AG04450 (cell line): ENCODE results near the gene LMF1. TPM values are rescaled to one million over a fixed set of nuclear protein-coding genes. Genes with fewer than 3 reads are reported as not detected.

Source experiments
- CTCF ChIA-PET: fragments of 300-600, 350-600 bp; formaldehyde crosslinking; extraction: SDS; loops from one replicate; lab custom pipeline; 2022; ENCODE audit warnings: antibody characterized with exemption, inconsistent platforms; lab: Charles Lee
- POLR2A ChIA-PET: fragments of 350-600 bp; formaldehyde crosslinking; extraction: SDS; loops from one replicate; lab custom pipeline; 2021; ENCODE audit warnings: antibody characterized with exemption, inconsistent platforms; lab: Yijun Ruan, JAX
- DNase-seq: peaks from one replicate; pipeline ENCODE4 v3.0.0-alpha.2; 2011; ENCODE audit warnings: low read depth, low spot score
- H3K27ac ChIP-seq: one replicate; pipeline ENCODE4 v1.5.1; 2012; ENCODE audit warnings: low read depth, low read length, control low read depth
- H3K27me3 ChIP-seq: one replicate; pipeline ENCODE4 v1.6.0; 2012; ENCODE audit warnings: low read length; ENCODE audit not compliant: control insufficient read depth, insufficient read depth
- H3K4me3 ChIP-seq: 2 replicates; pipeline ENCODE4 v1.5.1; 2011; ENCODE audit warnings: mild to moderate bottlenecking, low read depth, low read length, control low read depth
- H3K9me3 ChIP-seq: 2 replicates; pipeline ENCODE4 v1.5.1; 2012; ENCODE audit warnings: low read length; ENCODE audit not compliant: control insufficient read depth, insufficient read depth
- polyA plus RNA-seq: library from polyadenylated mRNA; depleted of rRNA; stranded (reverse); fragments of >200 nt; gene quantifications from 2 replicates; pipeline ENCODE4 v1.2.3, GENCODE V29; 2011
- TF ChIP-seq, protein P1 (sequence below): IDR thresholded peaks from 2 replicates; pipeline ENCODE4 v1.5.1; 2011; ENCODE audit warnings: low read depth, low read length, control low read depth, inconsistent platforms

The LMF1 gene
- polyA plus RNA-seq, 1 experiment = 11.8 TPM

DNA sequence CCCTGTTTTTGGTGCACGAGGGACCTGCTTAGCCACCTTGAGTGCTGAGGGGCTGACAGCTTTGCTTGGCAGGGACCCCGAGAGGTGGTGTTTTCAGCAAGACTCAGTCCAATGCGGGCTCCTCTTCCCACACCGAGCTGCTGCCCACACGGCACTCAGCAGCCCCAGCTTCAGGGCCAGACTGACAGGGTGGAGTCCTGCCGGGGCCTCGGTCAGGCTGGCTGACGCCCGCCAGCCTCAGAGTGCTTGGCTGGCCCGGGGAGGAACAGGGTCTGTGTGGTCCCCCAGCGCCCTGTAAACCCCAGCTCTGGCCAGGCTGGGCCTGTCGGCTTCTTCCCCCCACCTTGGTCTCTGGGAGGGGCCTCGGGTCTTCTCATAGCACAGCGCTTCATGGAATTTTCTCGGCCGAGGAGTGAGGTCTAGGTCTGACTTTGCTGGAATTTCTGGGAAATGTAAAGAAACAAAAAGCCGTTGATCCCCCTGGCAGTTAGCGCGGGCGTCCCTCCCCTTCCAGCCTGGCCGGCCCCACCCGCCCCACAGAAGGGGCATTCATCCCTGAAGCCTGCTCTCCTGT is 13.4 kb upstream of the LMF1 start:
- no peak for DNase-seq
- CTCF ChIA-PET = no interaction called here
- peaks cover 63% of the 10 kb centered on the region for H3K27me3 ChIP-seq
- no peak overlapping the region for H3K4me3 ChIP-seq
- POLR2A ChIA-PET = no interaction called here
- TF ChIP-seq, protein P1, sequence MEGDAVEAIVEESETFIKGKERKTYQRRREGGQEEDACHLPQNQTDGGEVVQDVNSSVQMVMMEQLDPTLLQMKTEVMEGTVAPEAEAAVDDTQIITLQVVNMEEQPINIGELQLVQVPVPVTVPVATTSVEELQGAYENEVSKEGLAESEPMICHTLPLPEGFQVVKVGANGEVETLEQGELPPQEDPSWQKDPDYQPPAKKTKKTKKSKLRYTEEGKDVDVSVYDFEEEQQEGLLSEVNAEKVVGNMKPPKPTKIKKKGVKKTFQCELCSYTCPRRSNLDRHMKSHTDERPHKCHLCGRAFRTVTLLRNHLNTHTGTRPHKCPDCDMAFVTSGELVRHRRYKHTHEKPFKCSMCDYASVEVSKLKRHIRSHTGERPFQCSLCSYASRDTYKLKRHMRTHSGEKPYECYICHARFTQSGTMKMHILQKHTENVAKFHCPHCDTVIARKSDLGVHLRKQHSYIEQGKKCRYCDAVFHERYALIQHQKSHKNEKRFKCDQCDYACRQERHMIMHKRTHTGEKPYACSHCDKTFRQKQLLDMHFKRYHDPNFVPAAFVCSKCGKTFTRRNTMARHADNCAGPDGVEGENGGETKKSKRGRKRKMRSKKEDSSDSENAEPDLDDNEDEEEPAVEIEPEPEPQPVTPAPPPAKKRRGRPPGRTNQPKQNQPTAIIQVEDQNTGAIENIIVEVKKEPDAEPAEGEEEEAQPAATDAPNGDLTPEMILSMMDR = no peak
- no peak overlapping the region for H3K27ac ChIP-seq
- peaks cover 2% of the 10 kb centered on the region; the same call in 1 of the 2 replicates for H3K9me3 ChIP-seq

DNA sequence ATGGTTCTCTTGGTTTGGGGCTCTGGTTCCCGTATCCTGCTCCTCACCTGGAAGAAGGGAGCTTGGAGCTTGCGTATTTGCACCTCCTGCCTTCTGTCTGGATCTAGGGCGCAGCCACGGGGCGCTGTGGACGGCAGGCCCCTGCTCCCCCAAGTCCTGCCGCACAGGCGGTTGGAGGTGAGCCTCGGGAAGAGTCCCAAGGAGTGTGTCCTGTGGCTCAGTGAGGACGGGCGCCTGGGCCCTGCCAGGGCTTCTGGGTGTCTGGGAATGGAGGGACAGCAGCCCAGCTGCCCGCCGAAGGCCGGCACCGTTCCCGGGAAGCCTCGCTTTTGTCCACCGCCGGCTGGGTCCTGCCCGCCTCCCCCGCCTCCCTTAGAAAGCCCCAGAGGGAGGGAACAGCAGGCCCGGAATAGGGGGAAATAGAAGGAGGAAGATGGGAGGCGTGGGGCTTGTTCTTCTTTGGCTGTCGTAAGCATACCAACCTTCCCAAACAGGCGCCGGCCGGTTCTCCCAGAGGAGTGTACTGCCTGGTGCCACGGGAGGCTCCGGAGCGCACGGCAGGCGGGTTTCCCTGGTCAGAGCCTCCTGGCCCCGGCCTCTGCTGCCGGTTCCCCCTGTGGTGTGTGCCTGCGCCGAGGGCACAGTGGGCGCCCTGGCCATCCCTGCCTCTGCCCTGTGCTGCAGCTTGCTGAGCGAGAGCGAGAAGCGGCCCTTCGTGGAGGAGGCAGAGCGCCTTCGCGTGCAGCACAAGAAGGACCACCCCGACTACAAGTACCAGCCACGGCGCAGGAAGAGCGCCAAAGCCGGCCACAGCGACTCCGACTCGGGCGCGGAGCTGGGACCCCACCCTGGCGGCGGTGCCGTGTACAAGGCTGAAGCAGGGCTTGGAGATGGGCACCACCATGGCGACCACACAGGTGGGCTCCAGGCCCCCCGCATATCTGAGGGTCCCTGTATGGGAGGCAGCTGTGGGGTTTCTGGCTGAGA is 12.6 kb upstream of the LMF1 start:
- ChIA-PET POLR2A (no interaction called here), CTCF (no interaction called here)
- no peak for DNase-seq
- Histone ChIP-seq H3K9me3 (peaks cover 2% of the 10 kb centered on the region; the same call in 1 of the 2 replicates), H3K27ac (no peak overlapping the region), H3K4me3 (no peak overlapping the region), H3K27me3 (peaks cover 66% of the 10 kb centered on the region)
- TF ChIP-seq, protein P1 = no peak

DNA sequence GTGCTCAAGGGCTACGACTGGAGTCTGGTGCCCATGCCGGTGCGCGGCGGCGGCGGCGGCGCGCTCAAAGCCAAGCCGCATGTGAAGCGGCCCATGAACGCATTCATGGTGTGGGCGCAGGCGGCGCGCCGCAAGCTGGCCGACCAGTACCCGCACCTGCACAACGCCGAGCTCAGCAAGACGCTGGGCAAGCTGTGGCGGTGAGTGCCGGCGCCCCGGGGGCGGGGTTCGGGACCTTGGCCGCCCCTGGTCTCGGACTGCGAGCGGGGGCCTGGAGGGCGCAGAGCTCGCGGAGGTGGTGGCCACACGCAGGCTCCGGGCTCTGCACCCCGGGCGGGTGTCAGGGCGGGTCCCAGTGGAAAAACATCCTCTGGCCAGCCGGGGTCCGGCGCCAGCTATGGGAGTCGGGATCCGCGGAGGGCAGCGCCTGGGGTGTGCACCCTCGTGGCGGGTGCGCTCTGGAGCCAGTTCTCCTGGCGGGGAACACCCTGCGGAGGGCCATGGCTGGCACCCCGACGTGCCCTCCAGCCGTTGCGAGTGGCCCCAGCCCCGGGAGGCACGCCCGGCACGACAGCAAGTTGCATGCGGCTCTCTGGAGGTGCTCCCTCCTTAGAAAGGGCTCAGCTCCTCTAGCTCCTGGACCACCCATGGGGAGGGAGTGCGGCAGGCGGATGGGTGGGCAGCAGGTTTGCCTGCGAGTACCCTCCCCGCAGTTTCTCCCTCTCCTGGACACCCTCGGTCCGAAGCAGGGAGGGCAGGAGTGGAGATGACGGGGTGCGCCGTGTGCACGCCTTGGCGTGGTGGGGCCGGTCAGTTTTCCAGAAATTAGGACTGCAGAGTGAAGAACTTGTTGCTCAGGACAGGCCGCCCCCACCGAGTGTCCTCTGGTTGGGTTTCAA is 11.6 kb upstream of the LMF1 start:
- ChIA-PET CTCF (no interaction called here), POLR2A (no interaction called here)
- peaks cover 2% of the 10 kb centered on the region; the same call in 1 of the 2 replicates for H3K9me3 ChIP-seq
- TF ChIP-seq, protein P1 = no peak
- H3K27ac ChIP-seq = no peak overlapping the region
- peaks cover 63% of the 10 kb centered on the region for H3K27me3 ChIP-seq
- no peak overlapping the region for H3K4me3 ChIP-seq
- DNase-seq = no peak

DNA sequence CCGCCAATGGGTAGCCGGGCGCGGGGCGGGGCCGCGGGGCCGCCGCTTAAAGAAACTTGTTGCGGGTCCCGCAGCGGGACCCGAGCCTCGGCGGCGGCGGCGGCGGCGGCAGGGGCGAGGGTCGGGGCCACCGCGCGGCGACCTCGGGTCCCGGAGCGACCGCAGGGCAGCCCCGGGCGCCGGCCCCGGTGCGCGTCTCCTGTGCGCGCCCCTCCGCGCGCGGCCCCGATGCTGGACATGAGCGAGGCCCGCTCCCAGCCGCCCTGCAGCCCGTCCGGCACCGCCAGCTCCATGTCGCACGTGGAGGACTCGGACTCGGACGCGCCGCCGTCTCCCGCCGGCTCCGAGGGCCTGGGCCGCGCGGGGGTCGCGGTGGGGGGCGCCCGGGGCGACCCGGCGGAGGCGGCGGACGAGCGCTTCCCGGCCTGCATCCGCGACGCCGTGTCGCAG is 10.9 kb upstream of the LMF1 start, which contains the start of gene SOX8:
SOX8 (plus strand) TSS at position 76 of the 450 bp plus-strand sequence; CDS start at position 229, 153 bp downstream.
- peaks cover 58% of the 10 kb centered on the region for H3K27me3 ChIP-seq
- peak within 1 kb of the TSS; percentile 50 for H3K4me3 ChIP-seq
- CTCF ChIA-PET = no interaction called here

More for the DNA sequence above, 10.9 kb upstream of the LMF1 start, which contains the start of gene SOX8:
- H3K9me3 ChIP-seq = no peaks in the 10 kb centered on the region; the same call in 1 of the 2 replicates
- H3K27ac ChIP-seq = no peak within 1 kb of the TSS
- TF ChIP-seq, protein P1 = no peak
- POLR2A ChIA-PET = interaction anchor here (0.8 kb wide), 1 partner anchor 62 kb away, joined by 5 read pairs; no protein-coding TSS in a partner anchor
- DNase-seq = no peak
